M059J (cell line): Measurements from ENCODE around the gene MRPS34. TPM values are rescaled to one million over a fixed set of nuclear protein-coding genes. Genes with fewer than 3 reads are reported as not detected.

Experiments used
- DNase-seq: peaks from one replicate; pipeline ENCODE4 v3.0.0-alpha.2; 2012; ENCODE audit warnings: low read depth
- total RNA-seq: library from RNA; depleted of rRNA; stranded (reverse); fragments of >200 nt; shearing (Covaris generic); gene quantifications from 2 replicates; pipeline ENCODE4 v1.2.3, GENCODE V29; 2014; rRNA removed

MRPS34 gene
- total RNA-seq, 1 experiment from 2014 or later, result 133 TPM

- DNase-seq, result no peak
Observed at GRCh38 chr16:1729445-1729844, 43.5 kb downstream of the MRPS34 start.

- no peak for DNase-seq
Observed at GRCh38 chr16:1729026-1729425, 43.9 kb downstream of the MRPS34 start.

- no peak for DNase-seq
Observed at GRCh38 chr16:1727651-1728624, 45.0 kb downstream of the MRPS34 start.

- DNase-seq, result no peak
Observed at GRCh38 chr16:1726661-1727502, 46.1 kb downstream of the MRPS34 start.

- DNase-seq, result no peak
Observed at GRCh38 chr16:1724491-1724890, 48.4 kb downstream of the MRPS34 start.

GRCh38 chr16:1723450-1724147 lies 49.3 kb downstream of the MRPS34 start:
- DNase-seq, result peak; percentile 51

Other genes starting within 250 kb of the MRPS34 start
- gene TMEM204, start 239.5 kb downstream of the MRPS34 start, total RNA-seq, result not detected in 2 replicates
- gene IFT140, start 161.1 kb downstream of the MRPS34 start, total RNA-seq, result 11.2 and 11.7 TPM in 2 replicates
- 4.9 and 5.9 TPM in 2 replicates for gene CRAMP1, start 160.8 kb downstream of the MRPS34 start, total RNA-seq
- gene JPT2, start 94.9 kb downstream of the MRPS34 start, total RNA-seq, result 126 and 168 TPM in 2 replicates
- gene MAPK8IP3, start 66.9 kb downstream of the MRPS34 start, total RNA-seq, result 7.1 and 9.4 TPM in 2 replicates
- gene NME3, start 1.6 kb downstream of the MRPS34 start, total RNA-seq, result not detected in 2 replicates
- gene EME2, start 324 bp downstream of the MRPS34 start, total RNA-seq, result 0.76 and 2.2 TPM in 2 replicates
- 25.9 and 29.8 TPM in 2 replicates for gene SPSB3, start 9.4 kb upstream of the MRPS34 start, total RNA-seq
- gene NUBP2, start 9.8 kb upstream of the MRPS34 start, total RNA-seq, result 53.7 and 86.4 TPM in 2 replicates
- gene IGFALS, start 20.6 kb upstream of the MRPS34 start, total RNA-seq, result 0.07 TPM in 1 of 2 replicates, not detected in the other
- gene HAGH, start 53.7 kb upstream of the MRPS34 start, total RNA-seq, result 75.7 and 92.6 TPM in 2 replicates
- gene FAHD1, start 54.1 kb upstream of the MRPS34 start, total RNA-seq, result 53.8 and 64.0 TPM in 2 replicates
- 1.0 and 1.8 TPM in 2 replicates for gene MEIOB, start 99.0 kb upstream of the MRPS34 start, total RNA-seq
- not detected in 2 replicates for gene HS3ST6, start 145.3 kb upstream of the MRPS34 start, total RNA-seq
- gene MSRB1, start 170.1 kb upstream of the MRPS34 start, total RNA-seq, result 16.2 and 27.8 TPM in 2 replicates
- gene RPL3L, start 181.6 kb upstream of the MRPS34 start, total RNA-seq, result 0.52 TPM in 1 of 2 replicates, not detected in the other
- 287 and 304 TPM in 2 replicates for gene NDUFB10, start 186.4 kb upstream of the MRPS34 start, total RNA-seq
- gene RPS2, start 191.7 kb upstream of the MRPS34 start, total RNA-seq, result 1,628 and 1,651 TPM in 2 replicates
- gene RNF151, start 193.7 kb upstream of the MRPS34 start, total RNA-seq, result not detected in 2 replicates
- gene TBL3, start 198.9 kb upstream of the MRPS34 start, total RNA-seq, result 42.2 and 76.8 TPM in 2 replicates
- gene NOXO1, start 208.3 kb upstream of the MRPS34 start, total RNA-seq, result not detected in 2 replicates
- gene GFER, start 211.1 kb upstream of the MRPS34 start, total RNA-seq, result 11.7 and 21.0 TPM in 2 replicates
- gene SYNGR3, start 216.8 kb upstream of the MRPS34 start, total RNA-seq, result 3.4 and 7.1 TPM in 2 replicates
- 21.3 and 23.9 TPM in 2 replicates for gene ZNF598, start 236.7 kb upstream of the MRPS34 start, total RNA-seq
- 0.12 TPM in 1 of 2 replicates, not detected in the other for gene NPW, start 246.7 kb upstream of the MRPS34 start, total RNA-seq